Testis (tissue), 3 donors: ENCODE measurements around the gene CYP24A1. TPM values are rescaled to one million over a fixed set of nuclear protein-coding genes. Genes with fewer than 3 reads are reported as not detected.

ENCODE experiments used
- DNase-seq: peaks from one replicate; pipeline ENCODE4 v3.0.0-alpha.2; 2019
- H3K27ac ChIP-seq, 2 donors: fragments of 200-600 bp; sonication (generic); one replicate each; pipeline ENCODE4 v1.5.1; 2019
- H3K27me3 ChIP-seq: fragments of 200-600 bp; sonication (generic); one replicate; pipeline ENCODE4 v1.5.1; 2019
- H3K36me3 ChIP-seq: fragments of 200-600 bp; sonication (generic); one replicate; pipeline ENCODE4 v1.5.1; 2017; ENCODE audit warnings: low read depth; ENCODE audit errors: missing control alignments
- H3K4me1 ChIP-seq: fragments of 200-600 bp; sonication (generic); one replicate; pipeline ENCODE4 v1.5.1; 2019
- H3K4me3 ChIP-seq, 2 donors: fragments of 200-600 bp; sonication (generic); one replicate each; pipeline ENCODE4 v1.5.1; 2017 to 2019
- H3K9me3 ChIP-seq: fragments of 200-600 bp; sonication (generic); one replicate; pipeline ENCODE4 v1.5.1; 2017
- POLR2A ChIP-seq: fragments of 450-650 bp; IDR thresholded peaks from one replicate; pipeline ENCODE4 v1.6.1; 2017; ENCODE audit warnings: antibody characterized with exemption, mild to moderate bottlenecking, moderate library complexity
- WGBS, 2 donors: methylation state at CpG; one replicate each; pipeline ENCODE4 v1.1.5; 2018; 5-methylcytosine and 5-hydroxymethylcytosine counted together
- intact Hi-C: fragments of 100-400 bp; cut with DNase I; formaldehyde crosslinking; loops from one replicate; pipeline ENCODE4 v1.15.1; 2023; ENCODE audit warnings: low total_unique reads
- polyA plus RNA-seq: library from polyadenylated mRNA; stranded (reverse); fragments of 350-450 nt; fragmentation: Illumina TruSeq; extraction: RNeasy Lipid Tissue Mini Kit (QIAGEN cat#74804); gene quantifications from one replicate; pipeline ENCODE4 v1.2.3, GENCODE V29; 2014; ENCODE audit warnings: low read depth, low replicate concordance; ENCODE audit not compliant: insufficient read depth
- total RNA-seq, 2 donors: library from RNA; depleted of rRNA; stranded (reverse); fragments of >200 nt; gene quantifications; one replicate each; pipeline ENCODE4 v1.2.3, GENCODE V29; 2016
- TF ChIP-seq, protein P1 (sequence below), 3 experiments: fragments of 450-650 bp in 2 of 3; fragments of 200-600 bp in 1 of 3; sonication (generic) in 1 of 3; IDR thresholded peaks; one replicate each; pipeline ENCODE4 v1.5.1; 2016 to 2019; ENCODE audit warnings: antibody characterized with exemption in 3 of 3, mild to moderate bottlenecking in 2 of 3, moderate library complexity in 1 of 3

The CYP24A1 gene
- total and polyA plus RNA-seq, 3 donors from 2014 or later: 0.43 to 0.94 TPM; not detected in 1

- TF ChIP-seq, protein P1, sequence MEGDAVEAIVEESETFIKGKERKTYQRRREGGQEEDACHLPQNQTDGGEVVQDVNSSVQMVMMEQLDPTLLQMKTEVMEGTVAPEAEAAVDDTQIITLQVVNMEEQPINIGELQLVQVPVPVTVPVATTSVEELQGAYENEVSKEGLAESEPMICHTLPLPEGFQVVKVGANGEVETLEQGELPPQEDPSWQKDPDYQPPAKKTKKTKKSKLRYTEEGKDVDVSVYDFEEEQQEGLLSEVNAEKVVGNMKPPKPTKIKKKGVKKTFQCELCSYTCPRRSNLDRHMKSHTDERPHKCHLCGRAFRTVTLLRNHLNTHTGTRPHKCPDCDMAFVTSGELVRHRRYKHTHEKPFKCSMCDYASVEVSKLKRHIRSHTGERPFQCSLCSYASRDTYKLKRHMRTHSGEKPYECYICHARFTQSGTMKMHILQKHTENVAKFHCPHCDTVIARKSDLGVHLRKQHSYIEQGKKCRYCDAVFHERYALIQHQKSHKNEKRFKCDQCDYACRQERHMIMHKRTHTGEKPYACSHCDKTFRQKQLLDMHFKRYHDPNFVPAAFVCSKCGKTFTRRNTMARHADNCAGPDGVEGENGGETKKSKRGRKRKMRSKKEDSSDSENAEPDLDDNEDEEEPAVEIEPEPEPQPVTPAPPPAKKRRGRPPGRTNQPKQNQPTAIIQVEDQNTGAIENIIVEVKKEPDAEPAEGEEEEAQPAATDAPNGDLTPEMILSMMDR (IDR thresholded peaks at IDR 0.05): no peak
- no peak for TF ChIP-seq POLR2A
- H3K36me3 ChIP-seq: no peaks in the 10 kb centered on the region
- DNase-seq: no peak
- intact Hi-C loops: no loop called here
- WGBS, 2 donors: 88 to 89% methylated on average over 2 of the region's 2 CpGs
- no peak overlapping the region for H3K27ac ChIP-seq
- H3K9me3 ChIP-seq: no peaks in the 10 kb centered on the region
- no peak overlapping the region for H3K4me3 ChIP-seq
- no peaks in the 10 kb centered on the region for H3K4me1 ChIP-seq
- no peaks in the 10 kb centered on the region for H3K27me3 ChIP-seq
Measured at GRCh38 chr20:54113566-54113965, 60.2 kb downstream of the CYP24A1 start.

GRCh38 chr20:54112221-54112884 lies 61.4 kb downstream of the CYP24A1 start:
- WGBS, 2 donors: 89% methylated on average over 4 of the region's 4 CpGs
- no peak for DNase-seq
- Histone ChIP-seq H3K4me3 (no peak overlapping the region), H3K9me3 (no peaks in the 10 kb centered on the region), H3K36me3 (no peaks in the 10 kb centered on the region), H3K4me1 (no peaks in the 10 kb centered on the region), H3K27ac (no peak overlapping the region), H3K27me3 (no peaks in the 10 kb centered on the region)
- TF ChIP-seq POLR2A: no peak
- TF ChIP-seq, protein P1 (IDR thresholded peaks at IDR 0.05): no peak
- intact Hi-C loops: no loop called here

DNA sequence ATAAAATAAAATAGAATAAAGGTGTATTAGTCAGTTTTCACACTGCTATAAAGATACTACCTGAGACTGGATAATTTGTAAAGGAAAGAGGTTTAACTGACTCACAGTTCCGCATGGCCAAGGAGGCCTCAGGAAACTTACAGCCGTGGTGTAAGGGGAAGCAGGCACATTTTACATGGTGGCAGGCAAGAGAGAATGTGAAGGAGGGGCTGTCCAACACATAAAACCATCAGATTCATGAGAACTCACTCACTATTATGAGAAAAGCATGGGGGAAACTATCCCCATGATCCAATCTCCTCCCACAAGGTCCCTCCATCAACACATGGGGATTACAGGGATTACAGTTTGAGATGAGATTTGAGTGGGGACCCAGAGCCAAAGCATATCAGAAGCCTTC lies 62.3 kb downstream of the CYP24A1 start:
- Histone ChIP-seq H3K27me3 (no peaks in the 10 kb centered on the region), H3K27ac (no peak overlapping the region), H3K9me3 (no peaks in the 10 kb centered on the region), H3K4me3 (no peak overlapping the region), H3K36me3 (no peaks in the 10 kb centered on the region), H3K4me1 (no peaks in the 10 kb centered on the region)
- TF ChIP-seq, protein P1 (IDR thresholded peaks at IDR 0.05): no peak
- no peak for TF ChIP-seq POLR2A
- intact Hi-C loops: no loop called here
- WGBS, 2 donors: 95% methylated on average over 2 of the region's 2 CpGs
- DNase-seq: no peak

GRCh38 chr20:54110457-54110856 lies 63.3 kb downstream of the CYP24A1 start:
- H3K36me3 ChIP-seq: no peaks in the 10 kb centered on the region
- TF ChIP-seq POLR2A: no peak
- TF ChIP-seq, protein P1 (IDR thresholded peaks at IDR 0.05): no peak
- no peak for DNase-seq
- 73 to 76% methylated on average over 3 of the region's 3 CpGs for WGBS, 2 donors
- intact Hi-C loops: no loop called here
- no peaks in the 10 kb centered on the region for H3K4me1 ChIP-seq
- no peaks in the 10 kb centered on the region for H3K27me3 ChIP-seq
- H3K4me3 ChIP-seq: no peak overlapping the region
- no peaks in the 10 kb centered on the region for H3K9me3 ChIP-seq
- no peak overlapping the region for H3K27ac ChIP-seq

GRCh38 chr20:54110041-54110440 lies 63.7 kb downstream of the CYP24A1 start:
- no peaks in the 10 kb centered on the region for H3K36me3 ChIP-seq
- H3K27ac ChIP-seq: no peak overlapping the region
- no peak for DNase-seq
- intact Hi-C loops: no loop called here
- no peaks in the 10 kb centered on the region for H3K9me3 ChIP-seq
- no peak overlapping the region for H3K4me3 ChIP-seq
- H3K27me3 ChIP-seq: no peaks in the 10 kb centered on the region
- H3K4me1 ChIP-seq: no peaks in the 10 kb centered on the region
- TF ChIP-seq POLR2A: no peak
- TF ChIP-seq, protein P1 (IDR thresholded peaks at IDR 0.05): no peak
